Measurements from ENCODE around the gene SLC39A6. TPM values are rescaled to one million over a fixed set of nuclear protein-coding genes. Genes with fewer than 3 reads are reported as not detected.
"Not testable (repeated sequence)": the region's sequence is repeated elsewhere in the genome, so short reads cannot be mapped to it uniquely, and the experiment has no call there.

Gene SLC39A6
- total RNA-seq, 1 experiment from 2014 or later = 70.5 TPM

- CTCF ChIA-PET; ATAC-seq; H3K27ac ChIP-seq (ENCODE audit: low read depth, low read length); H3K9me2 ChIP-seq (ENCODE audit: insufficient read depth); H3K4me2 ChIP-seq (ENCODE audit: low read length); POLR2A ChIA-PET; DNase-seq (ENCODE audit: low read depth, low spot score); intact Hi-C loops (cut with micrococcal nuclease); H4K20me1 ChIP-seq (ENCODE audit: insufficient read depth); H2AFZ ChIP-seq (ENCODE audit: low read depth, low read length, poor library complexity, severe bottlenecking); BruUV-seq (replicated peaks); H3K9me3 ChIP-seq (ENCODE audit: control insufficient read depth in 1 of 2, insufficient read depth in 1 of 2, low read depth in 1 of 2, low read length in 2 of 2); H3K4me1 ChIP-seq (ENCODE audit: control insufficient read depth in 1 of 2, insufficient read depth in 2 of 2, low read length in 2 of 2); H3K79me2 ChIP-seq (ENCODE audit: insufficient read depth, low read length); H3K9ac ChIP-seq (ENCODE audit: low read length); RAD21 ChIA-PET (ENCODE audit: low non-redundant PET in 1 of 2, low total read pairs in 2 of 2, uncharacterized antibody in 2 of 2, unreplicated experiment in 2 of 2); H3K27me3 ChIP-seq (ENCODE audit: insufficient read depth, low read length); H3K4me3 ChIP-seq (replicated peaks in 1 of 2; ENCODE audit: low read depth in 1 of 2, low read length in 2 of 2): not testable (repeated sequence)
- H3K36me3 ChIP-seq (ENCODE audit: control insufficient read depth in 1 of 2, insufficient read depth in 2 of 2, low read length in 2 of 2) = peaks cover 29 to 46% of the 10 kb centered on the region in 2 experiments
Observed at GRCh38 chr18:36116771-36117170, 12.4 kb downstream of the SLC39A6 start.

- intact Hi-C loops (cut with micrococcal nuclease) = no loop called here
- Histone ChIP-seq H3K27ac (ENCODE audit: low read depth, low read length) (no peak overlapping the region), H3K9ac (ENCODE audit: low read length) (no peak overlapping the region), H3K79me2 (ENCODE audit: insufficient read depth, low read length) (no peaks in the 10 kb centered on the region), H3K9me3 (ENCODE audit: control insufficient read depth in 1 of 2, insufficient read depth in 1 of 2, low read depth in 1 of 2, low read length in 2 of 2) (no peaks in the 10 kb centered on the region), H3K27me3 (ENCODE audit: insufficient read depth, low read length) (no peaks in the 10 kb centered on the region), H3K36me3 (ENCODE audit: control insufficient read depth in 1 of 2, insufficient read depth in 2 of 2, low read length in 2 of 2) (peaks cover 38 to 40% of the 10 kb centered on the region in 2 experiments), H3K4me3 (replicated peaks in 1 of 2; ENCODE audit: low read depth in 1 of 2, low read length in 2 of 2) (no peak overlapping the region), H3K4me1 (ENCODE audit: control insufficient read depth in 1 of 2, insufficient read depth in 2 of 2, low read length in 2 of 2) (no peaks in the 10 kb centered on the region), H3K9me2 (ENCODE audit: insufficient read depth) (no peaks in the 10 kb centered on the region), H2AFZ (ENCODE audit: low read depth, low read length, poor library complexity, severe bottlenecking) (no peak overlapping the region), H4K20me1 (ENCODE audit: insufficient read depth) (no peaks in the 10 kb centered on the region), H3K4me2 (ENCODE audit: low read length) (no peak overlapping the region)
- no TSS peak for BruUV-seq (replicated peaks)
- POLR2A ChIA-PET = no interaction called here
- DNase-seq (ENCODE audit: low read depth, low spot score) (no peak), ATAC-seq (no peak)
- CTCF ChIA-PET = no interaction called here
- RAD21 ChIA-PET (ENCODE audit: low non-redundant PET in 1 of 2, low total read pairs in 2 of 2, uncharacterized antibody in 2 of 2, unreplicated experiment in 2 of 2) = no interaction called here
- TF ChIP-seq CTCF (IDR thresholded peaks at IDR 0.05 in 2 of 3, conservative IDR thresholded peaks at IDR 0.05 in 1 of 3; ENCODE audit: borderline replicate concordance in 1 of 3, insufficient read depth in 1 of 3, low read depth in 2 of 3, low read length in 2 of 3) (no peak), POLR2AphosphoS5 (IDR thresholded peaks at IDR 0.05; ENCODE audit: low read depth, low read length) (no peak), CBX3 (IDR thresholded peaks at IDR 0.05; ENCODE audit: low read depth) (no peak), SIN3A (IDR thresholded peaks at IDR 0.05; ENCODE audit: low read depth) (no peak), EZH2phosphoT487 (IDR thresholded peaks at IDR 0.05; ENCODE audit: borderline replicate concordance) (no peak), ZFX (IDR thresholded peaks at IDR 0.05) (no peak), ATF3 (IDR thresholded peaks at IDR 0.05) (no peak), REST (IDR thresholded peaks at IDR 0.05; ENCODE audit: low read depth) (no peak), ZBTB33 (IDR thresholded peaks at IDR 0.05; ENCODE audit: extremely low read depth, insufficient replicate concordance, low read length) (no peak), ELF1 (IDR thresholded peaks at IDR 0.05; ENCODE audit: borderline replicate concordance, low read depth) (no peak), SRF (IDR thresholded peaks at IDR 0.05; ENCODE audit: low read depth) (no peak), JUND (IDR thresholded peaks at IDR 0.05) (no peak), CEBPB (IDR thresholded peaks at IDR 0.05; ENCODE audit: low read depth) (no peak), MAX (IDR thresholded peaks at IDR 0.05) (no peak)
Observed at GRCh38 chr18:36114738-36115137, 14.4 kb downstream of the SLC39A6 start.

Measured in HCT116 (cell line).